Measurements from ENCODE around the gene DMKN.

GRCh38 chr19:35458192-35458591 is 55.3 kb downstream of the DMKN start:
- TF ChIP-seq CREB5 (CRISPR knock-in tag; IDR thresholded peaks at IDR 0.05; ENCODE audit: low read depth) = no peak
- TF ChIP-seq ZNF8 (CRISPR knock-in tag; IDR thresholded peaks at IDR 0.05) = no peak
- TF ChIP-seq ARNTL (CRISPR knock-in tag; IDR thresholded peaks at IDR 0.05; ENCODE audit: borderline replicate concordance, low read depth) = no peak
- TF ChIP-seq ZFP30 (CRISPR knock-in tag; IDR thresholded peaks at IDR 0.05) = no peak
- TF ChIP-seq RARB (CRISPR knock-in tag; IDR thresholded peaks at IDR 0.05) = no peak
- TF ChIP-seq POU6F1 (CRISPR knock-in tag; IDR thresholded peaks at IDR 0.05; ENCODE audit: borderline replicate concordance, low read depth) = no peak
- no peak for TF ChIP-seq ZFP3 (CRISPR knock-in tag; IDR thresholded peaks at IDR 0.05)
- TF ChIP-seq CSDC2 (CRISPR knock-in tag; IDR thresholded peaks at IDR 0.05) = no peak
- no peak for TF ChIP-seq PATZ1 (CRISPR knock-in tag; IDR thresholded peaks at IDR 0.05; ENCODE audit: borderline replicate concordance)
- TF ChIP-seq PPARA (CRISPR knock-in tag; IDR thresholded peaks at IDR 0.05; ENCODE audit: borderline replicate concordance) = no peak
- TF ChIP-seq GLIS3 (CRISPR knock-in tag; IDR thresholded peaks at IDR 0.05) = no peak
- TF ChIP-seq BACH2 (CRISPR knock-in tag; IDR thresholded peaks at IDR 0.05; ENCODE audit: borderline replicate concordance) = no peak
- no peak for TF ChIP-seq ZNF70 (CRISPR knock-in tag; IDR thresholded peaks at IDR 0.05)
- TF ChIP-seq ISL1 (CRISPR knock-in tag; IDR thresholded peaks at IDR 0.05) = no peak

All from SK-N-SH treated with all-trans-retinoic acid at 6 μM for 48 hours (cell line).